Effector memory CD4-positive, alpha-beta T cell (primary cell): ENCODE data around the gene EPHX1.
"Not testable (repeated sequence)": the region's sequence is repeated elsewhere in the genome, so short reads cannot be mapped to it uniquely, and the experiment has no call there.

Source experiments
- DNase-seq, 3 donors: peaks; one replicate each; pipeline ENCODE4 v3.0.0-alpha.2; 2020
- H3K27ac ChIP-seq: 2 replicates; pipeline ENCODE4 v1.7.0; 2013; ENCODE audit warnings: mild to moderate bottlenecking, low read length, moderate library complexity; ENCODE audit not compliant: insufficient read depth, poor library complexity, severe bottlenecking
- H3K27me3 ChIP-seq: replicated peaks from 2 replicates; pipeline ENCODE4 v1.7.0; 2013; ENCODE audit warnings: mild to moderate bottlenecking, low read length; ENCODE audit not compliant: insufficient read depth, control insufficient read depth, poor library complexity, severe bottlenecking
- H3K36me3 ChIP-seq: 2 replicates; pipeline ENCODE4 v1.7.0; 2013; ENCODE audit warnings: mild to moderate bottlenecking, low read length, moderate library complexity; ENCODE audit not compliant: control insufficient read depth, insufficient read depth
- H3K4me1 ChIP-seq: 2 replicates; pipeline ENCODE4 v1.7.0; 2013; ENCODE audit warnings: low read length, mild to moderate bottlenecking; ENCODE audit not compliant: control insufficient read depth, insufficient read depth, poor library complexity, severe bottlenecking
- H3K4me3 ChIP-seq: 2 replicates; pipeline ENCODE4 v1.7.0; 2013; ENCODE audit warnings: low read length, low read depth, mild to moderate bottlenecking; ENCODE audit not compliant: insufficient read depth, poor library complexity, severe bottlenecking
- H3K9me3 ChIP-seq: 2 replicates; pipeline ENCODE4 v1.7.0; 2013; ENCODE audit warnings: mild to moderate bottlenecking, low read length, moderate library complexity; ENCODE audit not compliant: control insufficient read depth

EPHX1 gene

DNA sequence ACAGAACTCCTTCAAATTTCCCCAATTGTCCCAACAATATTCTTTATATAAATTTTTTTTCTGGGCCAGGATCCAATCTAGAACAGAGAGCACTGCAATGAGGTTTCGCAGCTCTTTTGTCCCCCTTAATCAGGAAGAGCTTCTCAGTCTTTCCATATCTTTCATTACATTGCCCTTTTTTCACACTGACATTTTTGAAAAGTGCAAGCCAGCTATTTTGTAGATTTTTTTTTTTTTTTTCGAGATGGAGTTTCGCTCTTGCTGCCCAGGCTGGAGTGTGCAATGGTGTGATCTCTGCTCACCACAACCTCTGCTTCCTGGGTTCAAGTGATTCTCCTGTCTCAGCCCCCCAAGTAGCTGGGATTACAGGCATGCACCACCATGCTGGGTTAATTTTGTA lies 3.2 kb upstream of the EPHX1 start:
- not testable (repeated sequence) for DNase-seq, H3K27ac ChIP-seq, H3K4me3 ChIP-seq, H3K4me1 ChIP-seq, H3K9me3 ChIP-seq, H3K27me3 ChIP-seq, H3K36me3 ChIP-seq

DNA sequence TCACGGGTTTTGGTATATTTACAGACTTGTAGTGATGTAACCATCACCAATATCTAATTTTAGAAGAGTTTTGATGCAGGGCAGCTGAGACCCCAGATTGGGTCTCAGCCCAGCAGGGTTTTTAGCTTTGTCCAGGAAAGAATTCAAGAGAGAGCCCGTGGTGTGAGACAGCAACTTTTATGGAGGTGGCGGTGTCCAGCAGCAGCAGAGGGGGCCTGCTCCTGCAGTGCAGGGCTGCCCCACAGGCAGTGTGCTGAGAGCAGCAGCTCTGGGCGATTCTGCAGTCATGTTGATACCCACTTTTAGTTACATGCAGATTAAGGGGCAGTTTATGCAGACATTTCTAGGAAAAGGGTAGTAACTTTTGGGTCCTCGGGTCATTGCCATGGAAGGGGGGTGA lies 1.8 kb upstream of the EPHX1 start:
- no peak overlapping the region for H3K27ac ChIP-seq
- no peak overlapping the region for H3K4me3 ChIP-seq
- no peak for DNase-seq
- H3K4me1 ChIP-seq, result peaks cover 5% of the 10 kb centered on the region
- H3K36me3 ChIP-seq, result no peaks in the 10 kb centered on the region
- no peaks in the 10 kb centered on the region for H3K27me3 ChIP-seq
- H3K9me3 ChIP-seq, result no peaks in the 10 kb centered on the region

DNA sequence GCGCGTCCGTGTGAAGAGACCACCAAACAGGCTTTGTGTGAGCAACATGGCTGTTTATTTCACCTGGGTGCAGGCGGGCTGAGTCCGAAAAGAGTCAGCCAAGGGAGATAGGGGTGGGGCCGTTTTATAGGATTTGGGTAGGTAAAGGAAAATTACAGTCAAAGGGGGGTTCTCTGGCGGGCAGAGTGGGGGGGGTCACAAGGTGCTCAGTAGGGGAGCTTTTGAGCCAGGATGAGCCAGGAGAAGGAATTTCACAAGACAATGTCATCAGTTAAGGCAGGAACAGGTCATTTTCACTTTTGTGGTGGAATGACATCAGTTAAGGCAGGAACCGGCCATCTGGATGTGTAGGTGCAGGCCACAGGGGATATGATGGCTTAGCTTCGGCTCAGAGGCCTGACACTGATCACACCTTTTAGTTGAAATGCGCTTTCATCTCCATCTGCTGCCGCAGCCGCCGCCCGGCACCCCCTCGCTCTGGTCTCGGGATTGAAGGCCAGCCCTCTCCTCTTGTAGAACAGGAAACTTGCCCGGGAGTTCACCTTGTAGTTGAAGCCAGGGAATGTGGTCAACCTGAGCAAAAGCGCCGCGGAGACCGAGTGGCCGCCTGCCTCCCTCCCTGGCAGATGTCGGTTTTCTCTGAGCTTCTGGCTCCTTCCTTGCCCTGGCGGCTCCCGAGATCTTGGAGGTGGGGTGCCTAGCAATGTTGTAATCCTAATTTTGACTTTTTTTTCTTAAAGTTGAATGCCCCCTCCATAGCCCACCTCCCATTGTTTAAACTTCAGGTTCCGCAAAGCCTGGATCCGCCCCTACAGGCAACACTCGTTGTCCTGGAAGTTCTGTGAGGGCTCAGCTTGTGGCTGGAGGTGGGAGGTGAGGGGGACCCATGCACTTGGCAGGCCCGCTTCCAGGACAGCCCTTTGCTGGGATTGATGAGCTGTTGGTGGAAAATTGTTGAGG lies 935 bp downstream of the EPHX1 start:
- not testable (repeated sequence) for DNase-seq, H3K27ac ChIP-seq, H3K36me3 ChIP-seq, H3K9me3 ChIP-seq, H3K4me1 ChIP-seq, H3K27me3 ChIP-seq
- peak overlapping the region; percentile 58 for H3K4me3 ChIP-seq

DNA sequence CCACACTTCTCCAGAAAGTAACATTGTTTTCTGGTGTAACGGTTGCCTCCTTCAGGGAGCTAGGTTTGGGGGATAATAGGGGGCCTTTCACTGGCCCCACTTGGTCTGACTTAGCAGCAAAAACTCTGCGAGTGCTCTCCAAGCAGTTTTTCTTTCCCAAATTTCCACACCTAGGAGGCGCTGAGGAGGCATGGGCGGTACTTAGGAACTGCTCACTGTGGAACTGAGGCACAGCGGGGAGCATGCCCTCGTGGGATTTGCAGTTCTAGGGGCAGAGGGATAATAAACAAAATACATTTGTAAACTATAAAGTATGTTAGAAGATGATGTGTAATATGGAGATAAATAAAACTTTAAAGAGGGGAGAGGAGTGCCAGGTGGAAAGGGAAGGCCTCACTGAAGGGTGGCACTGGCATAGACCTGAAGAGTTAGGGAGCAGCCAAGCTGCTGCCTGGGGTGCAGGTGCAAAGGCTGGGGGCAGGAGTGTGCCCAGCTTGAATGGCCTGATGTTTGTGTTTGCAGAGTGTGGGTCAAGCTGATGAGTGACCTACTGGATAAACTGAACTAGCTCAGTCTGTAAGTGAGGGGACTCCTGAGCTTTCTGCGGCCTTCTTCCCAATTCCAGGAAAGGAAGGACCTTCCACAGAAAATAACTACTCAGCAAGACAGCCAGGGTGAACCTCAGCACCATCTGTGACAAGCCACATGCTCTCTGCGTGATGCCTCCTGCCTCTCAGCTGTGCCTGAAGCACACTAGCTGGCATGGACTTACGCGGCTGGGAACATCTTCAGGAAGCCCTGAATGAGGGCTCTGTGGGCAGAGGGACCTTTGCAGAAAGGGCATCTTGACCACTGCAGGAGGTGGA lies 1.9 kb downstream of the EPHX1 start:
- no peak overlapping the region for H3K4me3 ChIP-seq
- no peaks in the 10 kb centered on the region for H3K36me3 ChIP-seq
- H3K9me3 ChIP-seq, result no peaks in the 10 kb centered on the region
- no peak overlapping the region for H3K27ac ChIP-seq
- peaks cover 5% of the 10 kb centered on the region for H3K4me1 ChIP-seq
- H3K27me3 ChIP-seq, result no peaks in the 10 kb centered on the region
- DNase-seq, result no peak

DNA sequence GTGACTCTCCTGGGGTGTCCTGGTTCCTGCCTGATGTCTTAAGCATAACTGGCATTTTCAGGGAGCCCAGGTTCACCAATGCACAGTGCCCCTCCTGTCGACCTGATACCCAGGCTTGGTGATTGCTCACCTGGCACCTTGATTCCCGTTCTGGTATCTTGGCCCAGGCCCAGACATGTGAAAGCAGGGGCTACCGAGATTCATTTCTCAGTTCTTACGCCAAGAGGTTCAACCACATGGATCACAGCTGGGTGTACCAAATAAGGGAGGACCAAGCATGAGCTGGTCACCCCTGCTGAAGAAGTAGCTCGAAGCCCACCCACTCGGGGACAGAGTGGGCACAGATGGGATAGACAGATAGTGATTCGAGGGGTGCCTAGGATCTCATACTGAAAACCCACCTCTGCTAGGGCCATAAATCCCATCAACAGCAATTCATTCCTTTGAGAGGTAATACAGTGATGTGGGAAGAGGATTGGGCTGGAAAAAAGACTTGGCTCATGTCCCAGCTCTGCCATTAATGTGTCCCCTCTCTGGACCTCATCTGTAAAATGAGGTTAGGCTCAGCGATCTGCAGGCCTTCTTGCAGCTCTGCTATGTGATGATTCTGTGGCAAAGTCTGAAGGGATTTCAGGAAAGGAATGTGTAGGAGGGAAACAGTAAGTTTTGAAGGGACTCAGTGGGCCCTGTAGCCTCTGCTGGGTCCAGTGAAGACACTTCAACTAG lies 2.7 kb downstream of the EPHX1 start:
- Histone ChIP-seq H3K36me3 (no peaks in the 10 kb centered on the region), H3K4me3 (no peak overlapping the region), H3K9me3 (no peaks in the 10 kb centered on the region), H3K27me3 (no peaks in the 10 kb centered on the region), H3K27ac (no peak overlapping the region), H3K4me1 (peaks cover 5% of the 10 kb centered on the region)
- no peak for DNase-seq

DNA sequence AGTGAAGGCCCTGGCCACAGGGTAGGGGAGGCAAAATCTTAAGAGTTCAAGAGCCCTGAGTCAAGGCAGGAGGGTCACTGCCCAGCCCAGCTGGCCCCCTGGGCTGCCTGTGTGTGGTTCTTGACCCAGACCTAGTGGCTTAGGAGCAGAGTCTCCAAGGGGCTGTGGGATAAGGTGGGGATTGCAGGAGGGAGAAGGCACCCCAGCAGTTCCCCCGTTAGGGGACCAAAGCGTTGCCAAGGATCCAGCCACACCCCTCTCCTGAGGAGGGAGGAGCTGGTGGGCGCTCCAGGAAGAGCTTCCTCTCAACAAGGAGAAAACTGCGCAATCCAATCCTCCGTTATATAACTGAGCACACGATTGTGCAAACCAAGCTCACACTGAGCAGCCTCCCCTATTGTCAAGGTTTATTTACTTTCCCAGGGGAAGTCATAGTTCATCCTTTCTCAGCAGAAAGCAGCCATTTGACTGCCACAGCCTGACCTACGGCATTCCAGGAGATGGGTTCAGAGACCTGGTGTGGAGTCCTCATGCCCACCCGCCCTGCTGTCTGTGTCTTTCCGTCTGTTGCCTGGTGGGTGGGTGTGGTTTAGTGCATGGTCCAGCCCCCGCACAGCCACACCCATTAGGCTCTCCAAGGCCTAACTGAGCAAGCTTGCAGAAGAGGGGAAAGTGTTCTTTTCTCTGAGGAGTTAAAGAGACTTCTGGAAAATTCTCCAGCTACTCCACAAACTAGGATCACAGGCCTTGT lies 3.5 kb downstream of the EPHX1 start:
- no peaks in the 10 kb centered on the region for H3K9me3 ChIP-seq
- DNase-seq, result no peak
- no peaks in the 10 kb centered on the region for H3K27me3 ChIP-seq
- no peak overlapping the region for H3K27ac ChIP-seq
- no peak overlapping the region for H3K4me3 ChIP-seq
- H3K36me3 ChIP-seq, result no peaks in the 10 kb centered on the region
- H3K4me1 ChIP-seq, result peaks cover 5% of the 10 kb centered on the region

DNA sequence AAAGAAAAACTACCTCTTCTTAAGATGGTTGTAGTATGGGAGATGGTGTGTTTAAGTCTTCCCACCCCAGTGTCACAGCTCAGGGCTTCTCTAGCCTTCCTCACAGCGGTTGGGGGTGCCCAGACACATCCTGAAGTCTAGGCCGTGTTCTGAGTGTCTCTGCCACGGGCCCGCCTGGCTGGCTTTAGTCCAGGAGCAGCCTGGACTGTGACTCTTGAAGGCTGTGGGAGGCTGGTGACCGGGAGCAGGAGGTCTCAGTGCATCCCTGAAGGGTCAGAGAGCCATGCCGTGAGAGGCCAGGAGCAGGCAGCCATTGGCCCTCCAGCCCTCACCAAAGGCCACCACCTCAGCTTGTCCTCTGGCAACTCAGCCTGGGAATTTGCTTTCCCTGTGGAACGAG lies 4.5 kb downstream of the EPHX1 start:
- Histone ChIP-seq H3K4me3 (no peak overlapping the region), H3K9me3 (no peaks in the 10 kb centered on the region), H3K27me3 (no peaks in the 10 kb centered on the region), H3K4me1 (peaks cover 5% of the 10 kb centered on the region), H3K27ac (no peak overlapping the region), H3K36me3 (no peaks in the 10 kb centered on the region)
- DNase-seq, result no peak

DNA sequence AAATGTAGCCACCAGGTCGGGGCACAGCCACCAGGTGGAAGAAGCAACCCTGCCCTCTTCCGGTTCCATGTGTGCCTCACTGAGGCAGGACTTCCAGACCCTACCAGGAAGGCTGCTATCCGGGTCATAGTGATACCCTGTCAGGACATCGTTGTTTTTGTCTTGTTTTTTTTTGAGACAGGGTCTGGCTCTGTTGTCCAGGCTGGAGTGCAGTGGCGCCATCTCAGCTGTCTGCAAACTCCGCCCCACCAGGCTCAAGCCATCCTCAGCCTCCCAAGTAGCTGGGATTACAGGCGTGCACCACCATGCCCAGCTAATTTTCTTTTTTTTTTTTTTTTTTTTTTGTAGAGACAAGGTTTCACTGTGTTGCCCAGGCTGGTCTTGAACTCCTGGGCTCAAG lies 5.2 kb downstream of the EPHX1 start:
- not testable (repeated sequence) for DNase-seq, H3K27me3 ChIP-seq

DNA sequence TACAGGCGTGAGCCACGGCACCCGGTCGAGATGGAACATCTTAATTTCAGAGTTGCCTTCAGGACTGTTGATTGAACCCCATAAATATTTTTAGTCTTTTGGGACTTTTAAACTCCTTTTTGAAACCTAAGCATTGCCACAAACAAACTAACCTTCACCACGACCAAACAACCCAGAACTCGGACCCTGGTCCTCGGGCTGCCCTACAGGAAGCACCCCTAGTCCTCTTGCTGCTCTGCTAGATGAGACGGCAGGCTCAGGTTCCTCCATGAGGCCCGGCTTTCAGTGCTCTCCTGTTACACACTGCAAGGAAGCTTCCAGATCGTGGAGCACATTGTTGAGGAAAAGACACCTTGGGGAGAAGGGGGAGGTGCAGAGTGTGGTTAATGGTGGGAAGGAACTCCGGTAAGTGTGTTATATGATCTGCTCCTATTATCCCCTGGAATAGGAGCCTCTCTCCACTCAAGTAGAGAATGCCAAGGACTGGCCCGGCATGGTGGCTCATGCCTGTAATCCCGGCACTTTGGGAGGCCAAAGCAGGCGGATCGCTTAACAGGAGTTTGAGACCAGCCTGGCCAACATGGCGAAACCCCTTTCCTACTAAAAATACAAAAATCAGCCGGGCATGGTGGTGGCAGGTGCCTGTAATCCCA lies 5.7 kb downstream of the EPHX1 start:
- no peak for DNase-seq
- Histone ChIP-seq H3K4me3 (no peak overlapping the region), H3K4me1 (peaks cover 5% of the 10 kb centered on the region), H3K9me3 (no peaks in the 10 kb centered on the region), H3K27me3 (no peaks in the 10 kb centered on the region), H3K27ac (no peak overlapping the region), H3K36me3 (no peaks in the 10 kb centered on the region)

More for the DNA sequence above, 5.2 kb downstream of the EPHX1 start:
- not testable (repeated sequence) for H3K4me3 ChIP-seq, H3K4me1 ChIP-seq, H3K36me3 ChIP-seq, H3K27ac ChIP-seq, H3K9me3 ChIP-seq
